ENCODE measurements around the gene HTR3E.

Gene HTR3E

GRCh38 chr3:184075901-184076300 is 21.0 kb upstream of the HTR3E start:
- H3K9ac ChIP-seq (ENCODE audit: low read depth, low read length) = no peak overlapping the region
- H3K4me3 ChIP-seq (ENCODE audit: low read length) = no peak overlapping the region
- no peaks in the 10 kb centered on the region for H3K27me3 ChIP-seq (ENCODE audit: insufficient read depth, low read length)
- H3K27ac ChIP-seq (ENCODE audit: low read length) = no peak overlapping the region
- H3K4me1 ChIP-seq (ENCODE audit: insufficient read depth, low read length) = no peaks in the 10 kb centered on the region; the same call in 1 of the 2 replicates
- peaks cover 4% of the 10 kb centered on the region for H3K9me3 ChIP-seq (ENCODE audit: insufficient read depth, low read depth, low read length)
- H3K36me3 ChIP-seq (ENCODE audit: insufficient read depth, low read depth, low read length) = no peaks in the 10 kb centered on the region

- no peaks in the 10 kb centered on the region for H3K36me3 ChIP-seq (ENCODE audit: insufficient read depth, low read depth, low read length)
- H3K9ac ChIP-seq (ENCODE audit: low read depth, low read length) = no peak overlapping the region
- H3K27me3 ChIP-seq (ENCODE audit: insufficient read depth, low read length) = no peaks in the 10 kb centered on the region
- no peaks in the 10 kb centered on the region for H3K9me3 ChIP-seq (ENCODE audit: insufficient read depth, low read depth, low read length)
- no peaks in the 10 kb centered on the region; the same call in 1 of the 2 replicates for H3K4me1 ChIP-seq (ENCODE audit: insufficient read depth, low read length)
- no peak overlapping the region for H3K27ac ChIP-seq (ENCODE audit: low read length)
- H3K4me3 ChIP-seq (ENCODE audit: low read length) = no peak overlapping the region
Observed at GRCh38 chr3:184077881-184078280, 19.0 kb upstream of the HTR3E start.

- no peaks in the 10 kb centered on the region for H3K27me3 ChIP-seq (ENCODE audit: insufficient read depth, low read length)
- no peaks in the 10 kb centered on the region for H3K36me3 ChIP-seq (ENCODE audit: insufficient read depth, low read depth, low read length)
- H3K4me1 ChIP-seq (ENCODE audit: insufficient read depth, low read length) = no peaks in the 10 kb centered on the region; the same call in 1 of the 2 replicates
- H3K4me3 ChIP-seq (ENCODE audit: low read length) = no peak overlapping the region
- H3K9me3 ChIP-seq (ENCODE audit: insufficient read depth, low read depth, low read length) = no peaks in the 10 kb centered on the region
- H3K9ac ChIP-seq (ENCODE audit: low read depth, low read length) = no peak overlapping the region
- H3K27ac ChIP-seq (ENCODE audit: low read length) = no peak overlapping the region
Observed at GRCh38 chr3:184078851-184079250, 18.0 kb upstream of the HTR3E start.

- no peak overlapping the region for H3K27ac ChIP-seq (ENCODE audit: low read length)
- no peaks in the 10 kb centered on the region for H3K27me3 ChIP-seq (ENCODE audit: insufficient read depth, low read length)
- no peak overlapping the region for H3K9ac ChIP-seq (ENCODE audit: low read depth, low read length)
- no peak overlapping the region for H3K4me3 ChIP-seq (ENCODE audit: low read length)
- H3K9me3 ChIP-seq (ENCODE audit: insufficient read depth, low read depth, low read length) = no peaks in the 10 kb centered on the region
- no peaks in the 10 kb centered on the region; the same call in 1 of the 2 replicates for H3K4me1 ChIP-seq (ENCODE audit: insufficient read depth, low read length)
- H3K36me3 ChIP-seq (ENCODE audit: insufficient read depth, low read depth, low read length) = no peaks in the 10 kb centered on the region
Observed at GRCh38 chr3:184081116-184081830, 15.6 kb upstream of the HTR3E start.

- H3K9ac ChIP-seq (ENCODE audit: low read depth, low read length) = no peak overlapping the region
- no peak overlapping the region for H3K4me3 ChIP-seq (ENCODE audit: low read length)
- H3K4me1 ChIP-seq (ENCODE audit: insufficient read depth, low read length) = no peaks in the 10 kb centered on the region; the same call in 1 of the 2 replicates
- no peaks in the 10 kb centered on the region for H3K27me3 ChIP-seq (ENCODE audit: insufficient read depth, low read length)
- H3K9me3 ChIP-seq (ENCODE audit: insufficient read depth, low read depth, low read length) = no peaks in the 10 kb centered on the region
- H3K27ac ChIP-seq (ENCODE audit: low read length) = no peak overlapping the region
- H3K36me3 ChIP-seq (ENCODE audit: insufficient read depth, low read depth, low read length) = no peaks in the 10 kb centered on the region
Observed at GRCh38 chr3:184082034-184082433, 14.8 kb upstream of the HTR3E start.

- no peaks in the 10 kb centered on the region for H3K9me3 ChIP-seq (ENCODE audit: insufficient read depth, low read depth, low read length)
- H3K27ac ChIP-seq (ENCODE audit: low read length) = no peak overlapping the region
- no peaks in the 10 kb centered on the region for H3K36me3 ChIP-seq (ENCODE audit: insufficient read depth, low read depth, low read length)
- H3K27me3 ChIP-seq (ENCODE audit: insufficient read depth, low read length) = no peaks in the 10 kb centered on the region
- H3K9ac ChIP-seq (ENCODE audit: low read depth, low read length) = no peak overlapping the region
- no peak overlapping the region for H3K4me3 ChIP-seq (ENCODE audit: low read length)
- no peaks in the 10 kb centered on the region; the same call in 1 of the 2 replicates for H3K4me1 ChIP-seq (ENCODE audit: insufficient read depth, low read length)
Observed at GRCh38 chr3:184082465-184082864, 14.4 kb upstream of the HTR3E start.

GRCh38 chr3:184085389-184085852 is 11.4 kb upstream of the HTR3E start:
- H3K27me3 ChIP-seq (ENCODE audit: insufficient read depth, low read length) = no peaks in the 10 kb centered on the region
- H3K9me3 ChIP-seq (ENCODE audit: insufficient read depth, low read depth, low read length) = no peaks in the 10 kb centered on the region
- no peaks in the 10 kb centered on the region for H3K36me3 ChIP-seq (ENCODE audit: insufficient read depth, low read depth, low read length)
- H3K4me3 ChIP-seq (ENCODE audit: low read length) = no peak overlapping the region
- H3K9ac ChIP-seq (ENCODE audit: low read depth, low read length) = no peak overlapping the region
- H3K4me1 ChIP-seq (ENCODE audit: insufficient read depth, low read length) = no peaks in the 10 kb centered on the region
- no peak overlapping the region for H3K27ac ChIP-seq (ENCODE audit: low read length)

- Histone ChIP-seq H3K4me1 (ENCODE audit: insufficient read depth, low read length) (no peaks in the 10 kb centered on the region), H3K27ac (ENCODE audit: low read length) (no peak overlapping the region), H3K9me3 (ENCODE audit: insufficient read depth, low read depth, low read length) (peaks cover 9% of the 10 kb centered on the region; the same call in 1 of the 2 replicates), H3K9ac (ENCODE audit: low read depth, low read length) (no peak overlapping the region), H3K36me3 (ENCODE audit: insufficient read depth, low read depth, low read length) (no peaks in the 10 kb centered on the region), H3K27me3 (ENCODE audit: insufficient read depth, low read length) (no peaks in the 10 kb centered on the region), H3K4me3 (ENCODE audit: low read length) (no peak overlapping the region)
Observed at GRCh38 chr3:184092199-184092598, 4.7 kb upstream of the HTR3E start.

GRCh38 chr3:184097556-184097955 is 692 bp downstream of the HTR3E start:
- no peak overlapping the region for H3K27ac ChIP-seq (ENCODE audit: low read length)
- no peaks in the 10 kb centered on the region for H3K36me3 ChIP-seq (ENCODE audit: insufficient read depth, low read depth, low read length)
- H3K4me3 ChIP-seq (ENCODE audit: low read length) = no peak overlapping the region
- no peaks in the 10 kb centered on the region for H3K27me3 ChIP-seq (ENCODE audit: insufficient read depth, low read length)
- no peak overlapping the region for H3K9ac ChIP-seq (ENCODE audit: low read depth, low read length)
- H3K9me3 ChIP-seq (ENCODE audit: insufficient read depth, low read depth, low read length) = no peaks in the 10 kb centered on the region; the same call in 1 of the 2 replicates
- H3K4me1 ChIP-seq (ENCODE audit: insufficient read depth, low read length) = no peaks in the 10 kb centered on the region

- H3K4me3 ChIP-seq (ENCODE audit: low read length) = no peak overlapping the region
- H3K27ac ChIP-seq (ENCODE audit: low read length) = no peak overlapping the region
- no peaks in the 10 kb centered on the region for H3K27me3 ChIP-seq (ENCODE audit: insufficient read depth, low read length)
- no peaks in the 10 kb centered on the region for H3K4me1 ChIP-seq (ENCODE audit: insufficient read depth, low read length)
- no peak overlapping the region for H3K9ac ChIP-seq (ENCODE audit: low read depth, low read length)
- H3K9me3 ChIP-seq (ENCODE audit: insufficient read depth, low read depth, low read length) = no peaks in the 10 kb centered on the region
- H3K36me3 ChIP-seq (ENCODE audit: insufficient read depth, low read depth, low read length) = no peaks in the 10 kb centered on the region
Observed at GRCh38 chr3:184099806-184100686, 3.2 kb downstream of the HTR3E start.

GRCh38 chr3:184110316-184110725 is 13.5 kb downstream of the HTR3E start:
- H3K4me3 ChIP-seq (ENCODE audit: low read length) = no peak overlapping the region
- H3K9ac ChIP-seq (ENCODE audit: low read depth, low read length) = no peak overlapping the region
- H3K27me3 ChIP-seq (ENCODE audit: insufficient read depth, low read length) = no peaks in the 10 kb centered on the region
- H3K27ac ChIP-seq (ENCODE audit: low read length) = no peak overlapping the region
- no peaks in the 10 kb centered on the region for H3K9me3 ChIP-seq (ENCODE audit: insufficient read depth, low read depth, low read length)
- no peaks in the 10 kb centered on the region for H3K36me3 ChIP-seq (ENCODE audit: insufficient read depth, low read depth, low read length)
- H3K4me1 ChIP-seq (ENCODE audit: insufficient read depth, low read length) = no peaks in the 10 kb centered on the region
